ENCODE data around the gene RASGRF2. TPM values are rescaled to one million over a fixed set of nuclear protein-coding genes. Genes with fewer than 3 reads are reported as not detected.

RASGRF2 gene
- total and polyA plus RNA-seq, 2 of the 8 experiments (the other 6 are each of a cell fraction or from before 2014, with no cell fraction given) = 2.6 to 29.5 TPM

- ChIA-PET CTCF (ENCODE audit: partially characterized antibody) (interaction anchor here (0.6 to 1.4 kb wide), 3 partner anchors 54 to 199 kb away, joined by 3 read pairs; no protein-coding TSS in a partner anchor), POLR2A (ENCODE audit: partially characterized antibody) (no interaction called here)
- no peak overlapping the region for H3K4ac ChIP-seq (replicated peaks; ENCODE audit: insufficient read length, low read depth, low read length)
- H2BK15ac ChIP-seq (ENCODE audit: low read length) = no peak overlapping the region
- H3K9ac ChIP-seq (replicated peaks in 1 of 4; ENCODE audit: extremely low read depth in 1 of 4, low read depth in 3 of 4, low read length in 3 of 4) = no peak overlapping the region
- no peak overlapping the region for H4K5ac ChIP-seq (ENCODE audit: insufficient read length, low read depth, low read length)
- no peaks in the 10 kb centered on the region for H3K79me1 ChIP-seq (ENCODE audit: low read depth, low read length)
- no peak overlapping the region for H3K23ac ChIP-seq (ENCODE audit: insufficient read length)
- no peak overlapping the region for H2BK120ac ChIP-seq (replicated peaks; ENCODE audit: low read depth, low read length)
- DNase-seq (ENCODE audit: low read depth in 1 of 2, low spot score in 2 of 2) = no peak
- H3K27me3 ChIP-seq (replicated peaks in 1 of 4; ENCODE audit: control insufficient read depth in 3 of 4, extremely low read depth in 1 of 4, insufficient read depth in 3 of 4, low read length in 3 of 4) = no peaks in the 10 kb centered on the region
- H3K4me2 ChIP-seq (ENCODE audit: insufficient read depth in 1 of 2, low read depth in 2 of 2, low read length in 2 of 2) = no peak overlapping the region
- no peak overlapping the region for H3K4me3 ChIP-seq (ENCODE audit: extremely low read depth in 1 of 4, insufficient read depth in 2 of 4, low read depth in 3 of 4, low read length in 4 of 4)
- H3K9me3 ChIP-seq (ENCODE audit: insufficient read depth in 2 of 2, low read depth in 1 of 2, low read length in 1 of 2) = no peaks in the 10 kb centered on the region
- H3K36me3 ChIP-seq (ENCODE audit: control insufficient read depth in 2 of 4, insufficient read depth in 4 of 4, low read length in 3 of 4) = no peaks in the 10 kb centered on the region
- H2AK5ac ChIP-seq (ENCODE audit: low read depth, low read length) = no peak overlapping the region
- no peaks in the 10 kb centered on the region for H4K20me1 ChIP-seq (replicated peaks in 1 of 2; ENCODE audit: control insufficient read depth in 1 of 2, insufficient read depth in 2 of 2, low read length in 2 of 2)
- no peaks in the 10 kb centered on the region; the same call in 1 of the 2 replicates for H3K23me2 ChIP-seq (ENCODE audit: low read depth, low read length)
- H3K56ac ChIP-seq (replicated peaks; ENCODE audit: insufficient read length, low read depth, low read length) = no peak overlapping the region
- H2BK5ac ChIP-seq (ENCODE audit: low read depth, low read length) = no peak overlapping the region
- H3K4me1 ChIP-seq (replicated peaks in 1 of 4; ENCODE audit: control insufficient read depth in 3 of 4, insufficient read depth in 4 of 4, low read length in 3 of 4) = no peaks in the 10 kb centered on the region
- H2AFZ ChIP-seq (ENCODE audit: low read length) = no peak overlapping the region
- H3K27ac ChIP-seq (ENCODE audit: low read depth, low read length) = no peak overlapping the region
- no peak overlapping the region for H3K14ac ChIP-seq (ENCODE audit: insufficient read length)
- H4K91ac ChIP-seq (replicated peaks; ENCODE audit: insufficient read length, low read length) = no peak overlapping the region
- no peaks in the 10 kb centered on the region for H3K79me2 ChIP-seq (ENCODE audit: control insufficient read depth in 1 of 2, insufficient read depth in 2 of 2, low read length in 2 of 2)
- no peak overlapping the region for H2BK20ac ChIP-seq (ENCODE audit: low read length)
- no peak for FAIRE-seq
- H4K8ac ChIP-seq (ENCODE audit: extremely low read depth, insufficient read depth, low read length) = no peak overlapping the region
- no peak overlapping the region for H3K18ac ChIP-seq (ENCODE audit: extremely low read depth, low read length)
- WGBS, 2 experiments (ENCODE audit: extremely low coverage in 1 of 2, insufficient coverage in 1 of 2, insufficient read length in 1 of 2, insufficient replicate concordance in 2 of 2, low coverage in 1 of 2, low lambda C conversion rate in 2 of 2, missing lambda C conversion rate in 1 of 2) = 84% methylated on average over 4 of the region's 4 CpGs; no CpG with 5 or more reads in 1 of the 2 experiments
- H2BK12ac ChIP-seq (ENCODE audit: low read depth, low read length) = no peak overlapping the region
- TF ChIP-seq KDM4A (IDR thresholded peaks at IDR 0.05; ENCODE audit: low read depth, low read length, severe bottlenecking) = no peak
- no peak for TF ChIP-seq BACH1 (IDR thresholded peaks at IDR 0.05; ENCODE audit: low read length)
- no peak for TF ChIP-seq CHD2 (IDR thresholded peaks at IDR 0.05; ENCODE audit: low read length)
- TF ChIP-seq SP4 (IDR thresholded peaks at IDR 0.05; ENCODE audit: low read length) = no peak
- TF ChIP-seq GABPA (IDR thresholded peaks at IDR 0.05; ENCODE audit: borderline replicate concordance, insufficient read depth, low read length) = no peak
- no peak for TF ChIP-seq TAF7 (optimal IDR thresholded peaks at IDR 0.05; ENCODE audit: borderline replicate concordance, low read depth, low read length)
These were observed 180.3 kb downstream of the RASGRF2 start for GRCh38 chr5:81140441-81140840.

All from H1 (cell line).